ENCODE results near the gene DDX24.

DNA sequence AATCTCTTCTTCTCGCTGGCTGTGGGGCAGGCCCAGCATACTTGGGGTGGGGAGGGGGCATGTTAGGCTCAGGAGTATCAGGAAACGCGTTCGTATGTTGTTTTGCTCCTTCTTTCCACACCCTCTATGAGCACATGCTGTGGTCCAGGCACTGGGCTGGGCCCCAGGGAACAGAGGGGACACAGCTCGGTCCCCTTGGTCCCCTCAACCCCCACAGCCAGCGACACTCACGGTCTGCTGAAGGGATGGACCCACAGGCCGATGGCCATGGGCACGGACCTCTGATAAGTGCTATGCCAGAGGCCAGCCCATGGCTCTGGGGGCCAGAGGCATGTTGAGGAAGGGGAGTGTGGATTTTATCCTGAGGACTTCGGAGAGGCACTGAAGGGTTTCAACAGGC is 35.7 kb upstream of the DDX24 start:
- no peak for TF ChIP-seq POLR2A (IDR thresholded peaks at IDR 0.05; ENCODE audit: low read length)
- no peak for TF ChIP-seq GATA1 (IDR thresholded peaks at IDR 0.05; ENCODE audit: low read depth, low read length)

All from erythroblast (primary cell).